GM10248 (cell line): ENCODE measurements around the gene CACFD1.

Experiments
- CTCF ChIA-PET: fragments of 300-600 bp; sonication (Branson Sonifier 250); formaldehyde crosslinking; extraction: SDS; loops from one replicate; lab custom pipeline; 2021; ENCODE audit warnings: antibody characterized with exemption; lab: Yijun Ruan, JAX
- POLR2A ChIA-PET: fragments of 350-650 bp; sonication (Branson Sonifier 250); formaldehyde crosslinking; extraction: SDS; loops from one replicate; lab custom pipeline; 2020; ENCODE audit warnings: antibody characterized with exemption; lab: Yijun Ruan, JAX
- DNase-seq: peaks from one replicate; pipeline ENCODE4 v3.0.0; 2012; ENCODE audit errors: extremely low spot score
- CTCF ChIP-seq: IDR thresholded peaks from 2 replicates; pipeline ENCODE4 v1.5.1; 2012; ENCODE audit warnings: mild to moderate bottlenecking, low read depth; ENCODE audit errors: extremely low read depth, missing control alignments, control extremely low read depth

The CACFD1 gene

GRCh38 chr9:133509179-133510083 is 49.7 kb downstream of the CACFD1 start:
- no peak for DNase-seq
- POLR2A ChIA-PET = no interaction called here
- CTCF ChIA-PET = interaction anchor here (2.1 kb wide), 1 partner anchor 10 kb away, joined by 6 read pairs; no protein-coding TSS in a partner anchor
- TF ChIP-seq CTCF = no peak

GRCh38 chr9:133510926-133511505 is 51.2 kb downstream of the CACFD1 start:
- ChIA-PET POLR2A (no interaction called here), CTCF (no interaction called here)
- no peak for TF ChIP-seq CTCF
- no peak for DNase-seq

- TF ChIP-seq CTCF = no peak
- DNase-seq = no peak
- POLR2A ChIA-PET = no interaction called here
- CTCF ChIA-PET = no interaction called here
Observed at GRCh38 chr9:133511607-133512006, 51.8 kb downstream of the CACFD1 start.

- ChIA-PET POLR2A (no interaction called here), CTCF (no interaction called here)
- no peak for DNase-seq
- TF ChIP-seq CTCF = no peak
Observed at GRCh38 chr9:133512253-133513213, 52.8 kb downstream of the CACFD1 start.

- no peak for TF ChIP-seq CTCF
- no peak for DNase-seq
- CTCF ChIA-PET = no interaction called here
- POLR2A ChIA-PET = no interaction called here
Observed at GRCh38 chr9:133513214-133514100, 53.7 kb downstream of the CACFD1 start.
